Esophagus squamous epithelium (tissue), 5 donors: Measurements from ENCODE around the gene NAA11. TPM values are rescaled to one million over a fixed set of nuclear protein-coding genes. Genes with fewer than 3 reads are reported as not detected.

Experiments used
- DNase-seq: peaks from one replicate; lab custom pipeline; 2025; lab: John Stamatoyannopoulos, UW
- H3K27ac ChIP-seq, 4 donors: fragments of 200-600 bp; sonication (generic); one replicate each; pipeline ENCODE4 v1.5.1; 2016 to 2019; ENCODE audit warnings: mild to moderate bottlenecking in 1 of 4
- H3K27me3 ChIP-seq, 4 donors: fragments of 200-600 bp; sonication (generic); 1 replicate in 3 of 4; 2 replicates in 1 of 4; pipeline versions ENCODE4 v1.5.1 to v1.6.0; 2017 to 2021; ENCODE audit warnings: antibody characterized with exemption in 1 of 4
- H3K36me3 ChIP-seq, 3 donors: fragments of 200-600 bp; sonication (generic); one replicate each; pipeline ENCODE4 v1.5.1; 2016 to 2019
- H3K4me1 ChIP-seq, 3 donors: fragments of 200-600 bp; sonication (generic); one replicate each; pipeline ENCODE4 v1.5.1; 2017 to 2019
- H3K4me3 ChIP-seq, 4 donors: fragments of 200-600 bp; sonication (generic); 1 replicate in 3 of 4; 2 replicates in 1 of 4; pipeline ENCODE4 v1.5.1; 2016 to 2019; ENCODE audit warnings: mild to moderate bottlenecking in 2 of 4, moderate library complexity in 1 of 4
- H3K9me3 ChIP-seq, 3 donors: fragments of 200-600 bp; sonication (generic); one replicate each; pipeline ENCODE4 v1.5.1; 2016 to 2019
- CTCF ChIP-seq, 6 experiments: fragments of 450-650 bp in 4 of 6; fragments of 200-600 bp in 2 of 6; sonication (generic) in 2 of 6; IDR thresholded peaks; one replicate each; pipeline ENCODE4 v1.5.1; 2016 to 2019; ENCODE audit warnings: antibody characterized with exemption in 6 of 6, mild to moderate bottlenecking in 4 of 6, moderate library complexity in 4 of 6
- POLR2A ChIP-seq, 4 donors: fragments of 450-650 bp; IDR thresholded peaks; one replicate each; pipeline ENCODE4 v1.6.1; 2017; ENCODE audit warnings: antibody characterized with exemption in 4 of 4, mild to moderate bottlenecking in 4 of 4, moderate library complexity in 3 of 4
- WGBS, 2 donors: methylation state at CpG; one replicate each; pipeline ENCODE4 v1.1.5; 2018; 5-methylcytosine and 5-hydroxymethylcytosine counted together
- intact Hi-C: fragments of 100-400 bp; cut with DNase I; formaldehyde crosslinking; loops from one replicate; pipeline ENCODE4 v1.15.0; 2022
- total RNA-seq, 4 donors: library from RNA; depleted of rRNA; stranded (reverse); fragments of >200 nt; gene quantifications; one replicate each; pipeline ENCODE4 v1.1.0, GENCODE V29; 2016
- donor health status: DM: yes; HTN: yes; CAD: no.

NAA11 gene
- not detected for total RNA-seq

GRCh38 chr4:79325864-79326328 is at the start of gene NAA11:
Gene NAA11 (minus strand): TSS chr4:79326061. CDS start chr4:79325877, 184 bp downstream.
- WGBS, 2 donors = 86 to 96% methylated on average over 13 to 19 of the region's 19 CpGs
- TF ChIP-seq POLR2A (IDR thresholded peaks at IDR 0.05) (no peak), CTCF (IDR thresholded peaks at IDR 0.05) (no peak)
- no peak within 1 kb of the TSS for H3K4me3 ChIP-seq
- H3K27ac ChIP-seq = no peak within 1 kb of the TSS
- no peaks in the 10 kb centered on the region for H3K9me3 ChIP-seq
- no peak for DNase-seq
- no peaks in the 10 kb centered on the region for H3K36me3 ChIP-seq
- no peaks in the 10 kb centered on the region for H3K4me1 ChIP-seq
- intact Hi-C loops = no loop called here
- H3K27me3 ChIP-seq = no peaks in the 10 kb centered on the region

GRCh38 chr4:79370026-79370425 is 44.2 kb upstream of the NAA11 start:
- intact Hi-C loops = no loop called here
- Histone ChIP-seq H3K27me3 (no peaks in the 10 kb centered on the region), H3K9me3 (no peaks in the 10 kb centered on the region), H3K4me3 (no peak overlapping the region), H3K27ac (no peak overlapping the region), H3K4me1 (no peaks in the 10 kb centered on the region), H3K36me3 (no peaks in the 10 kb centered on the region)
- 54 to 69% methylated on average over 2 of the region's 2 CpGs for WGBS, 2 donors
- no peak for DNase-seq
- TF ChIP-seq CTCF (IDR thresholded peaks at IDR 0.05) = no peak
- no peak for TF ChIP-seq POLR2A (IDR thresholded peaks at IDR 0.05)

GRCh38 chr4:79367096-79367495 is 41.2 kb upstream of the NAA11 start:
- Histone ChIP-seq H3K4me3 (no peak overlapping the region), H3K4me1 (no peaks in the 10 kb centered on the region), H3K27me3 (no peaks in the 10 kb centered on the region), H3K27ac (no peak overlapping the region), H3K36me3 (no peaks in the 10 kb centered on the region), H3K9me3 (no peaks in the 10 kb centered on the region)
- TF ChIP-seq POLR2A (IDR thresholded peaks at IDR 0.05) = no peak
- TF ChIP-seq CTCF (IDR thresholded peaks at IDR 0.05) = no peak
- WGBS, 2 donors = 82 to 87% methylated on average over 2 of the region's 2 CpGs
- intact Hi-C loops = no loop called here
- no peak for DNase-seq

GRCh38 chr4:79366422-79366821 is 40.6 kb upstream of the NAA11 start:
- no peak for DNase-seq
- H3K4me3 ChIP-seq = no peak overlapping the region
- no peaks in the 10 kb centered on the region for H3K36me3 ChIP-seq
- H3K9me3 ChIP-seq = no peaks in the 10 kb centered on the region
- TF ChIP-seq POLR2A (IDR thresholded peaks at IDR 0.05) (no peak), CTCF (IDR thresholded peaks at IDR 0.05) (no peak)
- no peak overlapping the region for H3K27ac ChIP-seq
- no peaks in the 10 kb centered on the region for H3K4me1 ChIP-seq
- H3K27me3 ChIP-seq = no peaks in the 10 kb centered on the region
- intact Hi-C loops = no loop called here

- no peaks in the 10 kb centered on the region for H3K36me3 ChIP-seq
- no peak for DNase-seq
- H3K4me1 ChIP-seq = no peaks in the 10 kb centered on the region
- H3K27ac ChIP-seq = no peak overlapping the region
- H3K27me3 ChIP-seq = no peaks in the 10 kb centered on the region
- intact Hi-C loops = no loop called here
- no peaks in the 10 kb centered on the region for H3K9me3 ChIP-seq
- no peak overlapping the region for H3K4me3 ChIP-seq
- TF ChIP-seq POLR2A (IDR thresholded peaks at IDR 0.05) (no peak), CTCF (IDR thresholded peaks at IDR 0.05) (no peak)
- WGBS, 2 donors = 69 to 78% methylated on average over 6 of the region's 6 CpGs
These were observed 38.2 kb upstream of the NAA11 start for GRCh38 chr4:79364061-79364460.
